Measurements from ENCODE around the gene SERPINB7.

- no peak for TF ChIP-seq JUN (IDR thresholded peaks at IDR 0.05; ENCODE audit: low read depth, low read length)
- no peak for TF ChIP-seq ATF2 (IDR thresholded peaks at IDR 0.05; ENCODE audit: low read length)
- TF ChIP-seq POLR2A (IDR thresholded peaks at IDR 0.05; ENCODE audit: control extremely low read depth in 1 of 2, low read depth in 2 of 2, low read length in 2 of 2) = no peak
- TF ChIP-seq EGR1 (IDR thresholded peaks at IDR 0.05; ENCODE audit: borderline replicate concordance, low read depth, low read length) = no peak
Measured at GRCh38 chr18:63747006-63747405, 28.2 kb upstream of the SERPINB7 start.

All from H1 (cell line).